Nephron progenitor cell (in vitro differentiated cells): ENCODE results near the gene PMPCA.
A peak's percentile ranks its signal among the peaks of the same experiment; 100 is the strongest.

Experiments used
- DNase-seq: peaks from one replicate; pipeline ENCODE4 v3.0.0; 2021
- H3K27ac Mint-ChIP-seq: 2 replicates; pipeline ENCODE4 v1.8.0; 2021; ENCODE audit warnings: mild to moderate bottlenecking, moderate library complexity, mixed read lengths
- H3K27me3 Mint-ChIP-seq: 2 replicates; pipeline ENCODE4 v1.8.0; 2021; ENCODE audit warnings: mild to moderate bottlenecking, low read depth, mixed read lengths; ENCODE audit not compliant: poor library complexity
- H3K36me3 Mint-ChIP-seq: 2 replicates; pipeline ENCODE4 v1.8.0; 2021; ENCODE audit warnings: low read depth, mixed read lengths
- H3K4me1 Mint-ChIP-seq: 2 replicates; pipeline ENCODE4 v1.8.0; 2021; ENCODE audit warnings: mixed read lengths
- H3K4me3 Mint-ChIP-seq: 2 replicates; pipeline ENCODE4 v1.8.0; 2021; ENCODE audit warnings: mild to moderate bottlenecking, moderate library complexity, mixed read lengths
- H3K9me3 Mint-ChIP-seq: 2 replicates; pipeline ENCODE4 v1.8.0; 2021; ENCODE audit warnings: mild to moderate bottlenecking, moderate library complexity, mixed read lengths
- CTCF ChIP-seq: fragments of 200-600 bp; sonication (generic); IDR thresholded peaks from 2 replicates; pipeline ENCODE4 v1.5.0; 2021; ENCODE audit warnings: antibody characterized with exemption

PMPCA gene

GRCh38 chr9:136444102-136444501 lies 33.6 kb downstream of the PMPCA start:
- H3K9me3 Mint-ChIP-seq, result no peaks in the 10 kb centered on the region

GRCh38 chr9:136445799-136446198 lies 35.3 kb downstream of the PMPCA start:
- no peaks in the 10 kb centered on the region for H3K4me1 Mint-ChIP-seq
- H3K27me3 Mint-ChIP-seq, result no peaks in the 10 kb centered on the region
- TF ChIP-seq CTCF, result no peak
- peaks cover 63% of the 10 kb centered on the region for H3K36me3 Mint-ChIP-seq
- no peak overlapping the region for H3K4me3 Mint-ChIP-seq
- H3K9me3 Mint-ChIP-seq, result no peaks in the 10 kb centered on the region
- H3K27ac Mint-ChIP-seq, result no peak overlapping the region
- no peak for DNase-seq

More at GRCh38 chr9:136444102-136444501, 33.6 kb downstream of the PMPCA start:
- no peak for DNase-seq
- no peak for TF ChIP-seq CTCF
- Mint-ChIP-seq H3K4me3 (no peak overlapping the region), H3K4me1 (peaks cover 6% of the 10 kb centered on the region), H3K36me3 (peaks cover 60% of the 10 kb centered on the region), H3K27me3 (no peaks in the 10 kb centered on the region), H3K27ac (no peak overlapping the region)

- no peak for DNase-seq
- no peaks in the 10 kb centered on the region for H3K27me3 Mint-ChIP-seq
- no peaks in the 10 kb centered on the region for H3K4me1 Mint-ChIP-seq
- H3K36me3 Mint-ChIP-seq, result peaks cover 67% of the 10 kb centered on the region
- no peak overlapping the region for H3K4me3 Mint-ChIP-seq
- peak overlapping the region; percentile 75 for H3K27ac Mint-ChIP-seq
- TF ChIP-seq CTCF, result no peak
- no peaks in the 10 kb centered on the region for H3K9me3 Mint-ChIP-seq
Observed at GRCh38 chr9:136447173-136447778, 36.8 kb downstream of the PMPCA start.

- Mint-ChIP-seq H3K4me3 (no peak overlapping the region), H3K27ac (peak overlapping the region; percentile 79), H3K36me3 (peaks cover 65% of the 10 kb centered on the region), H3K4me1 (no peaks in the 10 kb centered on the region), H3K9me3 (no peaks in the 10 kb centered on the region), H3K27me3 (no peaks in the 10 kb centered on the region)
- TF ChIP-seq CTCF, result no peak
- DNase-seq, result no peak
Observed at GRCh38 chr9:136448655-136449054, 38.2 kb downstream of the PMPCA start.

GRCh38 chr9:136451221-136451877 lies 40.9 kb downstream of the PMPCA start:
- H3K27ac Mint-ChIP-seq, result peak overlapping the region; percentile 22
- no peaks in the 10 kb centered on the region for H3K4me1 Mint-ChIP-seq
- no peak for TF ChIP-seq CTCF
- H3K4me3 Mint-ChIP-seq, result no peak overlapping the region
- H3K36me3 Mint-ChIP-seq, result peaks cover 71% of the 10 kb centered on the region
- H3K27me3 Mint-ChIP-seq, result no peaks in the 10 kb centered on the region
- no peaks in the 10 kb centered on the region for H3K9me3 Mint-ChIP-seq
- DNase-seq, result no peak

- no peaks in the 10 kb centered on the region for H3K27me3 Mint-ChIP-seq
- peaks cover 68% of the 10 kb centered on the region for H3K36me3 Mint-ChIP-seq
- no peaks in the 10 kb centered on the region for H3K9me3 Mint-ChIP-seq
- H3K4me3 Mint-ChIP-seq, result no peak overlapping the region
- no peaks in the 10 kb centered on the region for H3K4me1 Mint-ChIP-seq
- no peak overlapping the region for H3K27ac Mint-ChIP-seq
- no peak for DNase-seq
- no peak for TF ChIP-seq CTCF
Observed at GRCh38 chr9:136453326-136453725, 42.9 kb downstream of the PMPCA start.
